Brain pericyte (primary cell): ENCODE measurements around the gene DCC.

ENCODE experiments used
- DNase-seq: peaks from one replicate; pipeline ENCODE4 v3.0.0-alpha.2; 2012; ENCODE audit warnings: low read depth, low spot score

The DCC gene

DNA sequence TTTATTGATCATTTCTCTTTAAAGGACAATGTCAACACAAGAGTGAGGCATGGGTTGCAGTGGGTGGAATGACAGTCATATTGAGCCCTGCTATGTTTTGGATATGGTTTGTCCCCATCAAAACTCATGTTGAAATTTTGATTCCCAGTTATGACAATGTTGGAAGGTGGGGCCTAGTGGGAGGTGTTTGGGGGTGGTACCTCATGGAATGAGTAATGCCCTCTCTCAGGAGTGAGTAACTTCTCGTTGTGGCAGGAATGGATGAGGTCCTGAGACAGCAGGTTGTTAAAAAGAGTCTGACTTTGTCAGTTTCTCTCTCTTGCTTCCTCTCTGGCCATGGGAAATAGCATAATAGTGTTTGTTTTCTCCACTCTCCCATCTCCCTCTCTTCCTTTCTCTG is 345.3 kb downstream of the DCC start:
- DNase-seq = no peak

- no peak for DNase-seq
Measured at GRCh38 chr18:52691841-52692240, 351.8 kb downstream of the DCC start.

GRCh38 chr18:52694804-52695203 is 354.8 kb downstream of the DCC start:
- no peak for DNase-seq

DNA sequence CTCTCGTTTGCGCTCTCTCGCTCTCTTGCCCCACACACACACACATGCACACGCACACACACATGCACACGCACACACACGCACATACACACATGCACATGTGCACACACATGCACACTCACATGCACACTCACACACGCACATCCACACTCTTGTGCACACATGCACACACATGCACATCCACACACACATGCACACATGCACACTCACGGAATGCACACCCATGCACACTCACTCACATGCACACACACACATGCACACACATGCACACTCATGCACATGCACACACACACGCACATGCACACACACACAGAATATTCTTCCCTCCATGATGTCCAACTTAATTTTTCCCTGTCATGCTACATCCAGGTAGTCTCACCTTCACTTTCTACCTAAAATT is 360.1 kb downstream of the DCC start:
- DNase-seq = no peak

DNA sequence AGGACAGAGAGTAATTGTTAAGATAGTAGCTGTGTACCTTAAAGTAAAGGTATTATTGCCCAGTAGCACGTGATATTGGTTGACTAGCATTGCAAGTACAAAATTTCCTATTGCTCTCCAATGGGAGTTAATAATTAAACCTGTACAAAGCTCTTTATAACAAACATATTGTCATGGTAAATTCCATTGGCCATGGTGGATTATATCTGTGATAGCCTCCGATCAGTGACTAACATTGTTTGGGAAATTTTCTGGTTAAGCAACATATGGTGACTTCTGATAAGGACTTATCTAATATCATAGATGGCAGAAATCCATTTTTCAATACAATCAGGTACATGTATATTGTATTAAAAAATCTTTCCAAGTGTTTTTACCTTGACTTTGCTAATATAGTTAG is 360.8 kb downstream of the DCC start:
- no peak for DNase-seq

DNA sequence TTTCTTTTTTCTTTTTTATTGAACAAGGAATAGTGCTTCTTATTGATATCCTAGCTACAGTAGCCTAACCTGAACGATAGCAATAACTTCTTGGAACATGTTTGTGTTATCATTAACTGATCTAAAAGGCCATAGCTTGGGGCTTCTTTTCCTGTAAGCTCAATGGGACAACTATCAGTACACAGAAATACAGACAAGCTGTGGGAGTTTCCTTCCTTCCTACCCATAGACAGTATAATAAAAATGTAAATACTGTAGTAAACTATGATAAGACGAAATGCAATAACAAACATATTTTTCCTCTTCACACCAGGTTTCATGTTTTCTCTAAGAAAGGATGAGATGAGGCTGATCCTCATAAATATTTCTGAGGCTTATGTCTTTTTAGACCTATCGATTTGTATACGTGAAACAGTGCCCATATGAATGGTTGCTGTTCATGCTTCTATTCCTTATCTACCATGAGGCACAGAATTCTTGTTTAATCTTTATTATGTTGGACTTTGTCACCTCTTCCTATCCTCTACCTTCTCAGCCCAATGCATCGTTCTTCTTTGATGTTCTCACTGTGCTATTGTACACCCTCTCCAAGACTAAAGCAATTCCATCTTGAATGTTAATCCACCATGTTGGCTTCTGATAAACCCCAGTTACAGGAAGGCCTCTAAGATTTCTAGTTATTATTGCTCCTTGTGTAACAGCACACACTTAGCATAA is 361.4 kb downstream of the DCC start:
- no peak for DNase-seq

DNA sequence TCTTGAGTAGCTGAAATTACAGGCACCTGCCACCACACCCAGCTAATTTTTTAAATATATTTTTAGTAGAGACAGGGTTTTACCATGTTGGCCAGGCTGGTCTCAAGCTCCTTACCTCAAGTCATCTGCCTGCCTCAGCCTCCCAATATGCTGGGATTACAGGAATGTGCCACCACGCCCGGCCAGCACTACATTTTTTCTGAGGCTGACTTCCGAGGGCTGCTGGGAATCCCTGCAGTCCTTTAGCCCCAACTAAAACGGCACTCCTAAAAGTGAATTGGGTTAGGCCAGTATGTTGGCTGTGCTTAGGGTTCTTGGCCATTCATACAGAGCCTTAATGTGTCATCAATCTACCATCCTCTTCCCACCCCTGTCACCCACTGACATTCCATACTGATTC is 375.4 kb downstream of the DCC start:
- DNase-seq = no peak

DNA sequence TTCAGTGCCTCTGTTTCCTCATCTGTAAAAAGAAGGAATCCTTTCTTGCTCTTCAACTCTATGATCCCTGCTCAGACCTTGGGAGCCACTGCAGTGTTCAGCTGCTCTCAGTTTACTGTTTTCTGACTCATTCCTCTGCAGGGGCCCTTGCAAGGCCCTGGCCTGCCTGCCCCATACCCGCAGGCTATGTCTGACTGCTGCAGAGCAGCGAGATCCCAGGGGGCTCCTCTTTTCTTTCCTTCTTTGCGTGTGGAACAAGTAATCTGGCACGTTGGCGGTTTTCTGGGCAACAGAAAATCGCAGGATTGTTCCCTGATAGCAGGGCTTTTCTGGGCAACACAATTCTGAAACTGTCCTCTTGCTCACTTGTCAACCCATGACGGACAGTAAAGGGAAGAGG is 376.0 kb downstream of the DCC start:
- DNase-seq = no peak

GRCh38 chr18:52716973-52717372 is 377.0 kb downstream of the DCC start:
- DNase-seq = no peak

DNA sequence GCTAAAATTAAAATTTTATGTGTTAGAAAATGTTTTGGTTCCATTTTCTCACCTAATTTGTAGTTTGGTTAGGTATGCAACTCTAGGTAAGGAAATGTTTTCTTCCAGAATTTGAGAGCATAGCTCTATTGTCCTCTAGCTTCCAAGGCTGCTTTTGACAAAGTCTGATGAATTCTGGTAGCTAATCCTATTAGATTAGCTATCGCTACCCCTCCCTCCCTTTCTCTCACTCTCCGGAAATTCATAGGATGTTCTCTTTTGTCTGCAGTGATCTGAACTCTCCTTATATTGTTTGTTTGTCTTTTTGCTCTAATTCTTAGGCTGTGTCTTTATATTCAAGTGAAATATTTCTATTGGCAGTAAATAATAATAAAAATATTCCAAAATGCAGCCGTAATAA is 382.9 kb downstream of the DCC start:
- no peak for DNase-seq

DNA sequence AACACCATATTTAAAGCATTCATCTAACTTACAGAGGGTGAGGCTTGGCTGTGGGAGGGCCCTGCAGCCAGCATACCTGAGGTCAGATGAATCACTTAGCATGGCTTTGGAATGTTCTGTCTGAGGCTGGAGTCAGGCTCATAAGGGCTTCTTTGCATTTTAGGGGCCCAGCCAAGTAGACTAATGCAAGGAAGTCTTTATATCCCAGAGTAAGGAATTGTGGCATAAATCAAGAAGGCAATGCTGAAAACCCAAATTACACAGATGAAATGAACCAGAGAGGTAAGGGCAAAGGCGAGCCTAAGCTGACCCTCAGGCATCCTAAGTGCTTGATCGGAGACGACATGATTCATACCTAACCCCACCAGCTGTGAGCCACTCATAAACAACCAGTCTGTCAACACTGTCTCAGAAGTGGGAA is 383.6 kb downstream of the DCC start:
- DNase-seq = no peak

DNA sequence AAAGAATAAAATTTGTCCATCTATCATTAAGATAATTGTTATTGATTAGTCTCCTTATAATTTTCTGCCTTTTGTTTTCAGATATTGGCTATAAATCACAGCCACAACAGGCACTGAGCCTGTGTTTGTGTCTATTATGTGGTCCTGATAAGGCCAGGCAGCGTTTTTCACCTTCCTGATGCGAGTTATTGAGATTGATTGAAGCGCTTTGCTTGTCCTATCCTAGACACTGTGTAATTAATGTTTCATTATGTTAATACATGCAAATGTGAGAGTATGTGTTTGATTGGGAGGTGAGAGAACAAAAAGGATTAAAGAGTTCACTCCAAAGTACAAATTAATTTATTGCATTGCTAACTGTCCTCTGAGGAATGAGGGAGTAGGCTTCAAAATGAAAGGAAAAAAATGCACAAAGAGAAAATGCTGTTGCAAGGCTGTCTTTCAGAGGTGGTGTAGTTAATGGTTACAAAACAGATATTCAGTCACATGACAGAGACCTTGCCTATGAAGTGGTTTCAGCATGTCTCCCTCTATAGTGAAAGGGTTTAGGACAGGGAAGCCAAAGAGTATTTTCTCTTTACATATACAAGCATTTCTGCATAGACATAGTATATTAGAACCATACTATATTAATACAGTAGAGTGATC is 391.1 kb downstream of the DCC start:
- no peak for DNase-seq

- no peak for DNase-seq
Measured at GRCh38 chr18:52738946-52739345, 398.9 kb downstream of the DCC start.

- no peak for DNase-seq
Measured at GRCh38 chr18:52746986-52747385, 407.0 kb downstream of the DCC start.

DNA sequence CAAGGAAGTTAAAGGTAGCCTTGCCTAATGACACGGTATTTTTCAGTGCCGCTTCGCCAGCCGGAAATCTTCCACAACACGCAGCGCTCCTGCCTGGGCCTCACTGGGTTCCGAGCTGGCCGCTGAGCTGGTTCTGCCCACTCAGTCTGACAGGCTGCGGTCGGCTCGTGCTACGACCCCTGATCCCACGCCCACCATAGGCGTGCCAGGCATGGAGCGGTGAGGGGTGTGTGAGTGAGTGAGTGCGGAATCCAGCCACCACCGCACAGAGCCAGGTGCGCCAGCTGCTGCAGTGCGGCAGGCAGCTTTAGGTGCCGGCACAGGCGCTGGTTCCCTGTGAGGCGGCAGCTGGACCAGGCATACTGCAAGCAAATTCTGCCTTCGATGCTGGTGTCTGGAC is 407.9 kb downstream of the DCC start:
- no peak for DNase-seq

DNA sequence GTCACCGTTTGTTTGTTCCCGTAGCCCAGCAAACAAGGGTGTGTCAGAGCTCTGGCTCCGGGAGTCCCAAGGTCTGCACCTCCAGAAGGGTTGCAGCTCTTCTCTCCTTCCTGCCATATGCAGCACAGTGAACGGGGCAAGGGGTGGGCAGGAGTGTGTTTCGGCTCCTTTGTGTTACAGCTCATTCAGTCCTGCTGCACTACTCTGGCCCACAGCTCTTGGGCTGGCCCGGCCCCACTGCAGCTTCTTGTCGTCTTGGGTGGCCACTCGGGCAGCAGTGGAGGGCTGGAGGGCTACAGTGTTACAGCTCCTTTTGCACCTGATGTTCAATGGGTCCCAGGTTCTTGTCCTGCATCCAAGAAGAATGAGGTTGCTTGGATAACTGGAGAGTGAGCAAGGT is 408.3 kb downstream of the DCC start:
- DNase-seq = no peak

DNA sequence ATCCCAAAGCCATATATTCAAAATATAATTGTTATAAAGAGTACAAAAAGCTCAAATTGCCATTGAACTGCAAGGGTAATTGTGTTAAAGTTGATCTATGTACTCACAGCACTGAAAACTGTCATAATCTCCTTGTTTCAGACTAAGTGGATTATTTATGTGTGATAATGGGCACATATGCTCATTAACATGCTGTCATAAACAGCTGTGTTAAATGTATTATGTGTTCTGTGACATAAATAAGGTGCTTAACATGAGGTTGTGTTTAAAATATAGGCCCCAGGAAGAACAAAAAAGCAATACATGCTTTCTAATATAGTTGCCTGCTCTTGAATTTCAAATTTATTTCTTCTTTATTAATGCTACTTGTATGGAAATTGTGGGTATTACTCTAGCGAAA is 409.5 kb downstream of the DCC start:
- DNase-seq = no peak

GRCh38 chr18:52750995-52751394 is 411.0 kb downstream of the DCC start:
- no peak for DNase-seq

GRCh38 chr18:52764316-52764715 is 424.3 kb downstream of the DCC start:
- no peak for DNase-seq

GRCh38 chr18:52766002-52766545 is 426.1 kb downstream of the DCC start:
- no peak for DNase-seq

- no peak for DNase-seq
Measured at GRCh38 chr18:52781113-52781512, 441.1 kb downstream of the DCC start.

DNA sequence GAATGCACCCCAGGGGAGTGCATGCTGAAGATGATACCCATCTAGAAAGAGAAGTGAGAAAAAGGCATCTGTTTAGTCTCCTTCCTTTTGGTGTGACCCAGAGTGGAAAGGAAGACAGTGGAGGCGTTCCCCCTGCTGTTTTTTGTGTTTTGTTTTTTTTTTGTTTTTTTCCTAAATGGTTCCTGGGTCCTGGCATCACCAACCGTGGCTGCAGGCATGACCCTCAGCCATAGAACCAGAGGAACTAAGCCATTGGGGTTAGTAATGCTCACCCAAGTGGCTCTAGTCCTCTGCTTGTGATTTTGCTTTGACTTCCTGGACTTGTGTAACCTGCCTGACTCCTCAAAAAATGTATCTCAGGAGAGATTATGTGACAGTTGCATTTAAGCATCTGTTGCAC is 451.3 kb downstream of the DCC start:
- DNase-seq = no peak

- DNase-seq = no peak
Measured at GRCh38 chr18:52812834-52813233, 472.8 kb downstream of the DCC start.
